Measurements from ENCODE around the gene VPS13D.

DNA sequence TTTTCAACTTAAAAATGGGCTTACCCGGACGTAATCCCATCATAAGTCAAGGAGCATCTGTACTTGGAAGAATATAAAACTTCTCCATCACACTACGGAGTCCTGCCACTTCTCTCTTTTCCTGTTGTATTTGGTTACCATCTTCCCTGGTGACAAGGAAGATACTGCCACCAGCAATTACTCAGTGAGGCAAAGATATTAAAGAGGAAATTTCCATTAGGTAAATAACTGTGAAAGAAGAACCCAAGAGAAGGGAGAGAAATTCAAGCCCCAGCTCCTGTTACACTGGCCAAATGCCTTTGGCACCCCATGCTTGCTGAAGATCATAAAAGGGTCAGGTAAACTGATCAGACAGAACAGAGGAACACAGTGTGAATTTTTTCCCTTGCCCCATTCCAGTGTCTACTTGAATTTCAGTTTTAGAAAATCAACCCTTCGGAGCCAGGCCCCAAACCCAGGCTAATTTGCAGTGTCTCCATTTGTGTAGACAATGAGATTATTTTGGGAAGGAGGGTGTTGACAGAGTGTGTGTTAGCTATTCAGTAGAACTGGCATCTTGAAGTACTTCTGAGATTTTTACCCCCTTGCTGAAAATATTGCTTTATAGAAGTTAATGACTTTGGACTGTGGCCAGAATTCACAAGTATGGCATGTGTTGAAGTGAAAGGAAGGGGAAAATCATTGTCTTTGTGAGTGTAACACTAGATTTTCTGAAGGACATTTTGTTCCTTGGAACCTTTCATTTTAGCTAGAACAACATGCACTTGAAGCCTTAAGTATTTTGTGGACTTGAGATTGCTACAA, 221.1 kb downstream of the VPS13D start:
- TF ChIP-seq, protein P1, sequence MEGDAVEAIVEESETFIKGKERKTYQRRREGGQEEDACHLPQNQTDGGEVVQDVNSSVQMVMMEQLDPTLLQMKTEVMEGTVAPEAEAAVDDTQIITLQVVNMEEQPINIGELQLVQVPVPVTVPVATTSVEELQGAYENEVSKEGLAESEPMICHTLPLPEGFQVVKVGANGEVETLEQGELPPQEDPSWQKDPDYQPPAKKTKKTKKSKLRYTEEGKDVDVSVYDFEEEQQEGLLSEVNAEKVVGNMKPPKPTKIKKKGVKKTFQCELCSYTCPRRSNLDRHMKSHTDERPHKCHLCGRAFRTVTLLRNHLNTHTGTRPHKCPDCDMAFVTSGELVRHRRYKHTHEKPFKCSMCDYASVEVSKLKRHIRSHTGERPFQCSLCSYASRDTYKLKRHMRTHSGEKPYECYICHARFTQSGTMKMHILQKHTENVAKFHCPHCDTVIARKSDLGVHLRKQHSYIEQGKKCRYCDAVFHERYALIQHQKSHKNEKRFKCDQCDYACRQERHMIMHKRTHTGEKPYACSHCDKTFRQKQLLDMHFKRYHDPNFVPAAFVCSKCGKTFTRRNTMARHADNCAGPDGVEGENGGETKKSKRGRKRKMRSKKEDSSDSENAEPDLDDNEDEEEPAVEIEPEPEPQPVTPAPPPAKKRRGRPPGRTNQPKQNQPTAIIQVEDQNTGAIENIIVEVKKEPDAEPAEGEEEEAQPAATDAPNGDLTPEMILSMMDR (IDR thresholded peaks at IDR 0.05), result no peak
- TF ChIP-seq JUND (IDR thresholded peaks at IDR 0.05), result no peak
- TF ChIP-seq, protein P2, sequence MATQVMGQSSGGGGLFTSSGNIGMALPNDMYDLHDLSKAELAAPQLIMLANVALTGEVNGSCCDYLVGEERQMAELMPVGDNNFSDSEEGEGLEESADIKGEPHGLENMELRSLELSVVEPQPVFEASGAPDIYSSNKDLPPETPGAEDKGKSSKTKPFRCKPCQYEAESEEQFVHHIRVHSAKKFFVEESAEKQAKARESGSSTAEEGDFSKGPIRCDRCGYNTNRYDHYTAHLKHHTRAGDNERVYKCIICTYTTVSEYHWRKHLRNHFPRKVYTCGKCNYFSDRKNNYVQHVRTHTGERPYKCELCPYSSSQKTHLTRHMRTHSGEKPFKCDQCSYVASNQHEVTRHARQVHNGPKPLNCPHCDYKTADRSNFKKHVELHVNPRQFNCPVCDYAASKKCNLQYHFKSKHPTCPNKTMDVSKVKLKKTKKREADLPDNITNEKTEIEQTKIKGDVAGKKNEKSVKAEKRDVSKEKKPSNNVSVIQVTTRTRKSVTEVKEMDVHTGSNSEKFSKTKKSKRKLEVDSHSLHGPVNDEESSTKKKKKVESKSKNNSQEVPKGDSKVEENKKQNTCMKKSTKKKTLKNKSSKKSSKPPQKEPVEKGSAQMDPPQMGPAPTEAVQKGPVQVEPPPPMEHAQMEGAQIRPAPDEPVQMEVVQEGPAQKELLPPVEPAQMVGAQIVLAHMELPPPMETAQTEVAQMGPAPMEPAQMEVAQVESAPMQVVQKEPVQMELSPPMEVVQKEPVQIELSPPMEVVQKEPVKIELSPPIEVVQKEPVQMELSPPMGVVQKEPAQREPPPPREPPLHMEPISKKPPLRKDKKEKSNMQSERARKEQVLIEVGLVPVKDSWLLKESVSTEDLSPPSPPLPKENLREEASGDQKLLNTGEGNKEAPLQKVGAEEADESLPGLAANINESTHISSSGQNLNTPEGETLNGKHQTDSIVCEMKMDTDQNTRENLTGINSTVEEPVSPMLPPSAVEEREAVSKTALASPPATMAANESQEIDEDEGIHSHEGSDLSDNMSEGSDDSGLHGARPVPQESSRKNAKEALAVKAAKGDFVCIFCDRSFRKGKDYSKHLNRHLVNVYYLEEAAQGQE (IDR thresholded peaks at IDR 0.05; ENCODE audit: low read depth, low read length), result no peak
- TF ChIP-seq, protein P3, sequence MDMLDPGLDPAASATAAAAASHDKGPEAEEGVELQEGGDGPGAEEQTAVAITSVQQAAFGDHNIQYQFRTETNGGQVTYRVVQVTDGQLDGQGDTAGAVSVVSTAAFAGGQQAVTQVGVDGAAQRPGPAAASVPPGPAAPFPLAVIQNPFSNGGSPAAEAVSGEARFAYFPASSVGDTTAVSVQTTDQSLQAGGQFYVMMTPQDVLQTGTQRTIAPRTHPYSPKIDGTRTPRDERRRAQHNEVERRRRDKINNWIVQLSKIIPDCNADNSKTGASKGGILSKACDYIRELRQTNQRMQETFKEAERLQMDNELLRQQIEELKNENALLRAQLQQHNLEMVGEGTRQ (IDR thresholded peaks at IDR 0.05; ENCODE audit: borderline replicate concordance, low read depth, low read length), result no peak
- TF ChIP-seq, protein P4, sequence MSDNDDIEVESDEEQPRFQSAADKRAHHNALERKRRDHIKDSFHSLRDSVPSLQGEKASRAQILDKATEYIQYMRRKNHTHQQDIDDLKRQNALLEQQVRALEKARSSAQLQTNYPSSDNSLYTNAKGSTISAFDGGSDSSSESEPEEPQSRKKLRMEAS (IDR thresholded peaks at IDR 0.05; ENCODE audit: low read depth), result no peak
- no peak for TF ChIP-seq FOXM1 (IDR thresholded peaks at IDR 0.05; ENCODE audit: low read depth)
- no peak for TF ChIP-seq YY1 (IDR thresholded peaks at IDR 0.05; ENCODE audit: low read depth)
- TF ChIP-seq RFX5 (IDR thresholded peaks at IDR 0.05; ENCODE audit: low read length), result no peak
- no peak for TF ChIP-seq POLR2AphosphoS5 (IDR thresholded peaks at IDR 0.05; ENCODE audit: low read depth, low read length)
- no peak for TF ChIP-seq TEAD4 (IDR thresholded peaks at IDR 0.05; ENCODE audit: borderline replicate concordance, insufficient read depth)
- TF ChIP-seq MEF2A (IDR thresholded peaks at IDR 0.05; ENCODE audit: borderline replicate concordance, low read depth), result no peak

All from SK-N-SH (cell line).